ENCODE results near the gene HIVEP3. TPM values are rescaled to one million over a fixed set of nuclear protein-coding genes. Genes with fewer than 3 reads are reported as not detected.

Gene HIVEP3
- total RNA-seq, 3 donors from 2014 or later: 4.9 to 6.5 (median 6.1) TPM

- intact Hi-C loops (cut with DNase I, micrococcal nuclease): no loop called here
- H3K36me3 ChIP-seq (ENCODE audit: low read depth): no peaks in the 10 kb centered on the region
- no peak for TF ChIP-seq CTCF (IDR thresholded peaks at IDR 0.05)
- DNase-seq (no peak), ATAC-seq (no peak)
- no peak overlapping the region for H3K4me3 ChIP-seq
- no peaks in the 10 kb centered on the region for H3K9me3 ChIP-seq
- H3K4me1 ChIP-seq (ENCODE audit: low read depth): no peaks in the 10 kb centered on the region
Measured at GRCh38 chr1:41742219-41742618, 176.5 kb downstream of the HIVEP3 start.

GRCh38 chr1:41741244-41741643 lies 177.5 kb downstream of the HIVEP3 start:
- no peak for TF ChIP-seq CTCF (IDR thresholded peaks at IDR 0.05)
- Histone ChIP-seq H3K9me3 (no peaks in the 10 kb centered on the region), H3K4me1 (ENCODE audit: low read depth) (no peaks in the 10 kb centered on the region), H3K36me3 (ENCODE audit: low read depth) (no peaks in the 10 kb centered on the region), H3K4me3 (no peak overlapping the region)
- ATAC-seq (no peak), DNase-seq (peak in 1 of 3 donors; percentile 48)
- intact Hi-C loops (cut with DNase I, micrococcal nuclease): no loop called here

- TF ChIP-seq CTCF (IDR thresholded peaks at IDR 0.05): no peak
- H3K9me3 ChIP-seq: no peaks in the 10 kb centered on the region
- H3K4me3 ChIP-seq: no peak overlapping the region
- DNase-seq (peak in 1 of 3 donors; percentile 34), ATAC-seq (no peak)
- intact Hi-C loops (cut with DNase I, micrococcal nuclease): no loop called here
- no peaks in the 10 kb centered on the region for H3K4me1 ChIP-seq (ENCODE audit: low read depth)
- H3K36me3 ChIP-seq (ENCODE audit: low read depth): no peaks in the 10 kb centered on the region
Measured at GRCh38 chr1:41740630-41741239, 178.0 kb downstream of the HIVEP3 start.

GRCh38 chr1:41740058-41740457 lies 178.7 kb downstream of the HIVEP3 start:
- intact Hi-C loops (cut with DNase I, micrococcal nuclease): no loop called here
- no peaks in the 10 kb centered on the region for H3K4me1 ChIP-seq (ENCODE audit: low read depth)
- no peak for TF ChIP-seq CTCF (IDR thresholded peaks at IDR 0.05)
- ATAC-seq: no peak
- no peak overlapping the region for H3K4me3 ChIP-seq
- H3K9me3 ChIP-seq: no peaks in the 10 kb centered on the region
- DNase-seq: peak in 1 of 3 donors; percentile 20
- H3K36me3 ChIP-seq (ENCODE audit: low read depth): no peaks in the 10 kb centered on the region

- no peak for TF ChIP-seq CTCF (IDR thresholded peaks at IDR 0.05)
- Histone ChIP-seq H3K4me1 (ENCODE audit: low read depth) (no peaks in the 10 kb centered on the region), H3K36me3 (ENCODE audit: low read depth) (no peaks in the 10 kb centered on the region), H3K4me3 (no peak overlapping the region), H3K9me3 (no peaks in the 10 kb centered on the region)
- DNase-seq (peak; percentile 63 to 86 (median 64)), ATAC-seq (peak; percentile 73)
- intact Hi-C loops (cut with DNase I, micrococcal nuclease): no loop called here
Measured at GRCh38 chr1:41739061-41739955, 179.4 kb downstream of the HIVEP3 start.

Data from mucosa of descending colon (tissue), 3 donors.